ENCODE results near the gene RIN3. TPM values are rescaled to one million over a fixed set of nuclear protein-coding genes. Genes with fewer than 3 reads are reported as not detected.

The RIN3 gene
- total RNA-seq, 2 experiments from 2014 or later: 76.1 to 122 TPM

DNA sequence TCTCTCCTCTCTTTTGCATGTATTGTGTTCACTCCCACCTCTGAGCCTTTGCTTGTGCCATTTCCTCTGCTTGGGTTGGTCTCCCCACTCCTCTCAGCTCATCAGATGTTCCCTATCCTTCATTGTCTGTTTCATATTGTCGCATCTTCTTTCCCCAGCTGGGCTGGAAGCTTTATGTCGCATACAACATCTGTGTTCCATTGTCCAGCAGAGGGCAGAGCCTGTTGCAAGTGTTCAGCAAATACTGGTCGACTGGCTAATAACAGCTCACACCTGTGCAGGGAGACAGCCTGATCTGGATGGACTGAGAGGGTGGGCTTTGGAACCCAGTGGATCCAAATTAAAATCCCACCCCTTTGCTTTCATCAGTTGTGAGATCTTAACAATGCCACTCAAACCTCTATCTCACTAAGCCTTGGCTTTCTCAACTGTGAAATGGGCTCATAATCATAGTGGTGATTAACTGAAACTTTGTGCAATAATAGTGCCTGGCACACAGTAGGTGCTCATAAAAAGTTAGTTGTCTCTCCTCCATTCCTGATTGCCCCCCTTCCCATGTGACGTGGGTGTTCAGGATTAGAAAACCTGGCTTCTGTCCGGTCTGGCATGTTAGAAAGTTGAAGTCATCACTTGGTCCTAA lies 75.8 kb downstream of the RIN3 start:
- ATAC-seq (no peak), DNase-seq (no peak)
- Mint-ChIP-seq H3K27ac (peak overlapping the region; percentile 18), H3K4me1 (peaks cover 72% of the 10 kb centered on the region), H3K4me3 (no peak overlapping the region), H3K27me3 (peaks cover 2% of the 10 kb centered on the region), H3K9me3 (ENCODE audit: low read depth) (peaks cover 6% of the 10 kb centered on the region), H3K36me3 (peaks cover 59% of the 10 kb centered on the region)
- CTCF ChIA-PET: interaction anchor here (0.6 to 4.2 kb wide), 7 partner anchors 13 to 92 kb away, joined by 3 to 17 read pairs (median 4); no protein-coding TSS in a partner anchor

DNA sequence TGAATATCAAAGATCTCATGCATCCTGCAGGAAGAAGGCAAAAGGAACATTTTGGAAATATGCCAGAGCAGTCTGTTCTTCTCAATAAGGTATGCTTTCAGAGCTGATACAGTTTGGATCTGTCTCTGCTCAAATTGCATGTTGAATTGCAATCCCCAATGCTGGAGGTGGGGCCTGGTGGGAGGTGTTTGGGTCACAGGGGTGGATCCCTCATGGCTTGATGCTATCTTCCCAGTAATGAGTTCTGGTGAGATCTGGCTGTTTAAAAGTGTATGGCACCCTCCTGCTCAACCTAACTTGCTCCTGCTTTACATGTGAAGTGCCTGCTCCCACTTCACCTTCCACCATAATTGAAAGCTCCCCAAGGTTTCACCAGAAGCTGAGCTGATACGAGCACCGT lies 76.6 kb downstream of the RIN3 start:
- H3K27ac Mint-ChIP-seq: no peak overlapping the region
- no peak for ATAC-seq
- peaks cover 6% of the 10 kb centered on the region for H3K9me3 Mint-ChIP-seq (ENCODE audit: low read depth)
- peaks cover 62% of the 10 kb centered on the region for H3K36me3 Mint-ChIP-seq
- DNase-seq: no peak
- H3K4me1 Mint-ChIP-seq: peaks cover 64% of the 10 kb centered on the region
- peaks cover 2% of the 10 kb centered on the region for H3K27me3 Mint-ChIP-seq
- CTCF ChIA-PET: interaction anchor here (1.0 to 4.2 kb wide), 5 partner anchors 13 to 91 kb away, joined by 3 to 17 read pairs (median 4); no protein-coding TSS in a partner anchor
- H3K4me3 Mint-ChIP-seq: no peak overlapping the region

DNA sequence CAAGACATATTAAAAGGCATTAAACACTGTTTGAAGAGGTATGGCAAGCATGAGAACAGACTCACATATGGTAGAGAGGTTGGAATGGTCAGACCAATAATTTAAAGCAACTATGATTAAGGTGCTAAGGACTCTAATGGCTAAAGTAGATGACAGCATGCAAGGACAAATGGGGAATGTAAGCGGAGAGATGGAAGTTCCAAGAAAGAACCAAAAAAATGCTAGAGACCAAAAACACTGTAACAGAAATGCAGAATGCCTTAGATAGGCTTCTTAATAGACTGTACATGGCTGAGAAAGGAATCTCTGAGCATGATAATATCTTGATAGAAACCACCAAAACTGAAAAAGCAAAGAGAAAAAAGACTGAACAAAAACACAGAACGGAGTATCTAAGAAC lies 77.4 kb downstream of the RIN3 start:
- Mint-ChIP-seq H3K9me3 (ENCODE audit: low read depth) (peaks cover 6% of the 10 kb centered on the region), H3K27ac (no peak overlapping the region), H3K4me3 (no peak overlapping the region), H3K36me3 (peaks cover 62% of the 10 kb centered on the region), H3K4me1 (peaks cover 56% of the 10 kb centered on the region), H3K27me3 (peaks cover 2% of the 10 kb centered on the region)
- CTCF ChIA-PET: no interaction called here
- DNase-seq: no peak
- ATAC-seq: no peak

DNA sequence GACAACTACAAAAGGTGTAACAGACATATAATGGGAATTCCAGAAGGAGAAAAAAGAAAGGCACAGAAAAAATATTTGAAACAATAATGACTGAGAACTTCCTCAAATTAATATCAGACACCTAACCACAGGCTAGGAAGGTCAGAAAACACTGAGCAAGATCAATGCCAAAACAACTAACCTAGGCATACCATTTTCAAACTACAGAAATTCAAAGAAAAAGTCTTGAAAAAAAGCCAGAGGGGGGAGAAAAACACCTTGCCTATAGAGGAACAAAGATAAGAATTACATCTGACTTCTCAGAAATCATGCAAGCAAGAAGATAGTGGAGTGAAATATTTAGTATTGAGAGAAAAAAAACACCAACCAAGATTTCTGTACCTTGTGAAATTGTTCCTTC lies 77.8 kb downstream of the RIN3 start:
- no peak for ATAC-seq
- Mint-ChIP-seq H3K9me3 (ENCODE audit: low read depth) (peaks cover 6% of the 10 kb centered on the region), H3K27me3 (peaks cover 2% of the 10 kb centered on the region), H3K27ac (no peak overlapping the region), H3K4me1 (peaks cover 52% of the 10 kb centered on the region), H3K36me3 (peaks cover 63% of the 10 kb centered on the region), H3K4me3 (no peak overlapping the region)
- no peak for DNase-seq
- CTCF ChIA-PET: no interaction called here

DNA sequence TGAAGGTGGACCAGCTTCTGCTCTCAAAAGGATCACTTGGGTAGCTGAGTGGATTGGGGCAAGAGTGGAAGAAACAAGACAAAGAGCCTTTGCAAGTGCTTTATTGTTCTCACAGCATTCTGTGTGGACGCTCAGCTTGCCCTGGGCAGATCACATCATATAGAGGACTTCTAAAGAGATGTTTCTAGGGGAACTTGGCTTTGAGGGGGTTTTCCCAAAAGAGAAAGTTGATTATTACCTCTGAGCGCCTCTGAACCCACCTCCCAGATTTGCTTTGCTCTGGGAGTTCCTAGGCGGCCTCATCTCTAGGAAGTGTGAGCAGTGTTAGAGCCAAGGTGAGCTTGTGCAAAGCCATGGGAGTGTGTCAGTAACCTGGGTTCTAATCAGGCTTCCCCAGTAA lies 81.7 kb downstream of the RIN3 start:
- Mint-ChIP-seq H3K4me3 (no peak overlapping the region), H3K36me3 (peaks cover 53% of the 10 kb centered on the region), H3K27ac (no peak overlapping the region), H3K4me1 (peaks cover 29% of the 10 kb centered on the region), H3K27me3 (no peaks in the 10 kb centered on the region), H3K9me3 (ENCODE audit: low read depth) (peaks cover 6% of the 10 kb centered on the region)
- DNase-seq: no peak
- no peak for ATAC-seq
- CTCF ChIA-PET: interaction anchor here (1.3 to 1.7 kb wide), 2 partner anchors 18 to 85 kb away, joined by 4 to 5 read pairs; no protein-coding TSS in a partner anchor

DNA sequence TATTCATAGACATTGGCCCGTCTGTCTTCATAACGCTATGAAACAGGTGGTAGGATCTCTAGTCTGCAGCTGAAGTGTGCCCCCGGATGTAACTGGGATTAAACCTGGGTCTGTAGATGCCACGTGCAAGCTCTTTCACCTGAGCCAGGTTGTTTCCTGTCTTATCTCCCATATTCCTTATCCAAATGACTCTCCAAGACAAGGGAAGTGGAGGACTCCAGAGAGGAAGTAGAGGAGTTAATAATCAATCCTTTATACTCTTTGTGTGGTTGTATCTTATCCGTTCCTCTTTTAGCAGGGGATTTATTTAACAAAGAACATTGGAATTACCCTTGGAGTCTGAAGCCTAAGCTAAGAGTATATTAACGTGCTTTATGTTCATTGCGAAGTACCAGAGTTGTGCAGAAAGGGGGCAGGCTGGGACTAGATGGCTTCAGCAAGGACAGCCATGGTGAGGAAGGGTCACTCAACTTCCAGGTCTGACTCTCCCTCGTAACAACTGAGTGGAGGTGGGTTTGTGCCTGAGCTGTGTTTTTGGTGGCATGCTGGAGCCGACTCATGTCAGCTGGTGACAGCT lies 82.8 kb downstream of the RIN3 start:
- H3K4me3 Mint-ChIP-seq: no peak overlapping the region
- no peak overlapping the region for H3K27ac Mint-ChIP-seq
- H3K36me3 Mint-ChIP-seq: peaks cover 42% of the 10 kb centered on the region
- H3K4me1 Mint-ChIP-seq: peaks cover 21% of the 10 kb centered on the region
- DNase-seq (no peak), ATAC-seq (no peak)
- CTCF ChIA-PET: interaction anchor here (1.7 to 2.5 kb wide), 2 partner anchors 10 to 17 kb away, joined by 5 to 9 read pairs; no protein-coding TSS in a partner anchor
- H3K9me3 Mint-ChIP-seq (ENCODE audit: low read depth): peaks cover 2% of the 10 kb centered on the region
- H3K27me3 Mint-ChIP-seq: no peaks in the 10 kb centered on the region

DNA sequence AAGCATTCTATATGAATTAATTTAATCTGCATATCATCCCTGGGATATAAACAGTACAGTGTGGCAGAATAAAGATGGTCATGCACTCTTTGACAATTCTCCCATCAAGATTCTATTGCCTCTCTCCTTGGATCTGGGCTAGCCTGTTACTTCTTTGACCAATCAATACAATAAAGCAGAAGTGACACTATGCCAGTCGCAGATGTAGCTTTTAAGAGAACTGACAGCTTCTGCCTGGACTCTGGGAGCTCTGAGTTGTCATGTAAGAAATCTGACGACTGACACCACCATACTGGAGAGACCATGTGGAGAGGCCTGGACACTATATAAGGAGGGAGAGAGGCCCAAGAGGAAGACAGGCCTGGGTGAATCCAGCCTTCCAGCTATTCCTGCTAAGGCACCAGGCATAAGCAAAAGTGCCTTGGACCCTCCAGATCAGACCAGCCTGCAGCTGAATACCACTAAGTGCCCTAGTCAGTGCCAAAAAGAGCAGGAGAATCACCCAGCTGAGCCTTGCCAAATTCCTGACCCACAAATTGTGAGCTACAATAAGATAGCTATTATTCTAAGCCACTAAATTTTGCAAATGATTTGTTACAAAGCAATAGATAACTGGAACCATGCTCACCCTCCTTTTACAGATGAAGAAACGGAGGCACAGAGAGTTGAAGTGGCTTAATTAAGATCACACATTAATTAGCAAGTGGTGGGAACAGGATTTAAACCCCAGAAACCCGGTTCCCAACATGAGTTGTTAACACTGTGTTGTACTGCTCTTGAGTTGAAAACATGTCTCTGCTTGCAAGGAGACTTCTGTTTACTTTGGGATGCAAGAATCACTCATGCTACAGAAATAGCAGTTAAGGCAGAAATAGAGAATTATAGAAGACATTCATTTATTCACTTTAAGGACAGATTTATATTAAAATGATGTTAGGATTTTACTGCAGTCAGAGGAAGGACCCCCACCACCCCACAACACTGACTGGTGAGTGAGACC lies 84.6 kb downstream of the RIN3 start:
- no peaks in the 10 kb centered on the region for H3K9me3 Mint-ChIP-seq (ENCODE audit: low read depth)
- H3K27me3 Mint-ChIP-seq: no peaks in the 10 kb centered on the region
- CTCF ChIA-PET: interaction anchor here (1.0 to 2.5 kb wide), 2 partner anchors 12 to 82 kb away, joined by 3 to 9 read pairs; no protein-coding TSS in a partner anchor
- H3K27ac Mint-ChIP-seq: no peak overlapping the region
- peaks cover 34% of the 10 kb centered on the region for H3K36me3 Mint-ChIP-seq
- ATAC-seq (no peak), DNase-seq (no peak)
- H3K4me3 Mint-ChIP-seq: no peak overlapping the region
- peaks cover 16% of the 10 kb centered on the region for H3K4me1 Mint-ChIP-seq

DNA sequence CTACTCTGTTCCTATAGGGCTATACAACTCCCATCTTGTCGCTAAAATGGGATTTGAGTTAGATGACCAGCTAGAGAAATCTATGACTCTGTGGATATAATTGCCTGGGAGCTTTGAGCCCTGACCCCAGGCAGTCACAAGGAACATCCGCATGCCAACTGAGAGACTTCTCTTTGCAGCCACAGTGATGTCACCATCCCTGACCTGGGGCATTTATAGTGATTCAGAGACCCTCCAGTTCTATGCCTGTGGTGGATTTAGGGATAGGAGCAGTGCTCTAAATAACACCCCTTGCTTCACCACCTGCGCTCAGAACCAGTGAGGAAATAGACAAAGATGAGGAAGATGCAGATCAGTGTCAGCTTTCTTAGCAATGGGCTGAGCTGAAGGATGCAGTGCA lies 86.2 kb downstream of the RIN3 start:
- CTCF ChIA-PET: interaction anchor here (1.3 kb wide), 1 partner anchor 14 kb away, joined by 3 read pairs; no protein-coding TSS in a partner anchor
- Mint-ChIP-seq H3K27ac (no peak overlapping the region), H3K9me3 (ENCODE audit: low read depth) (no peaks in the 10 kb centered on the region), H3K27me3 (no peaks in the 10 kb centered on the region), H3K36me3 (peaks cover 22% of the 10 kb centered on the region), H3K4me1 (peaks cover 19% of the 10 kb centered on the region), H3K4me3 (no peak overlapping the region)
- ATAC-seq (no peak), DNase-seq (no peak)

DNA sequence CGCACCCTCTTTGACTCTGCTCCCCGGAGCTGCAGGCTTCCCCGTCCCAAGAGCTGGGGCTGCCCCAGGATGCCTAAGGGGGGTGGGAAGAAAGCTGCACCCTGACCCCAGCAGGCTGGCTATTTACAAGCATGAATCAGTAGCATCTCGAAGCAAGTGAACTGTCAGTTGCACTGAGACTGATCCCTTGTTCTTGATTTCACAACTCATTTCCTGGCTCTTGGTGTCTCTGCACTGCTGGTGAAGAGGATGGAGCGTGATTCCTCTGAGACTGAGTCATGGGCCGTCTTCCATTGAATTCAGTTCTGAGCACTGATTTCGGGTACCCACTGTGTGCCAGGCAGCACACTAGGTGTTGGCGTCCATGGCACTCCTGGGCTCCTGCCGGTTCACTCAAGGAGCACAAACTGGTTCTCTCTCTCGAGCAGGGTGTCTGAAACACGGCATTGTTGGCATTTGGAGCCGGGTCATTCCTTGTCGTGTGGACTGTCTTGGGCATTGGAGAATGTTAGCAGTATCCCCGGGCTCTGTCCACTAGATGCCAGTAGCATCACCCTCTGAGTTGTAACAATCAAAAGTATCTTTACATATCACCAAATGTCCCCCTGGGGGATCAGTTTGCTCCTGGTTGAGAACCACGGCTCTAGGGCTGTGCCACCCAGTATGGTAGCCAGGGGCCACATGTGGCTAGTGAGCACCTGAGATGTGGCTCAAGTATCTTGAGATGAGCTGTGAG lies 86.9 kb downstream of the RIN3 start:
- Mint-ChIP-seq H3K27ac (no peak overlapping the region), H3K27me3 (no peaks in the 10 kb centered on the region), H3K36me3 (peaks cover 18% of the 10 kb centered on the region), H3K4me3 (no peak overlapping the region), H3K4me1 (peaks cover 19% of the 10 kb centered on the region), H3K9me3 (ENCODE audit: low read depth) (no peaks in the 10 kb centered on the region)
- ATAC-seq: no peak
- CTCF ChIA-PET: interaction anchor here (1.3 to 1.6 kb wide), 2 partner anchors 13 kb away, joined by 3 to 4 read pairs; no protein-coding TSS in a partner anchor
- no peak for DNase-seq

DNA sequence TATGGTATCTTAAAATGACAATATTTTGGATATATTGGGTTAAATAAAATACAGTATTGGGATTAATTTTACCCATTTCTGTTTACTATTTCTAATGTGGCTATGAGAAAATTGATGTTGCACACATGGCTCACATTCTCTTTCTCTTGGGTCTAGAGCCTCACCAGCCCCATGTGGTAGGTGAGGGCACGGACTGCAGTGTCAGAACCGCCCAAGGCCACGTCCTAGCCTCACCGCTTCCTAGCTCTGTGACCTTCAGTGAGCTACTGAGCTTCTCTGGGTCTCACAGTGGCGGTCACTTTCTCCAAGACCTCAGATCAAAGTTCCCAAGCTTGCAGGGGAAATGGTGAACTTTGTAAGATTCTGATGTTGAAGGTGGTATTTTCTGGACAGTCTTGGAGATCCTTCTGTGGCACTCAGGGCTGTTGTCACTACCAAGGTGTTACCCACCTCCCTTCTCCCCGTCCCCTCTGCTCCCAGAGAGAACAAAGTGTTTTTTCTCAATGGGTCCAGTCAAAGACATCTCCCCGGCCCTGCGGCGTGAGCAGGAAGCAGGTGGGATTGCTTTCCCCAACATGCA lies 87.6 kb downstream of the RIN3 start:
- no peak for ATAC-seq
- Mint-ChIP-seq H3K9me3 (ENCODE audit: low read depth) (no peaks in the 10 kb centered on the region), H3K36me3 (peaks cover 17% of the 10 kb centered on the region), H3K4me1 (peaks cover 19% of the 10 kb centered on the region), H3K4me3 (no peak overlapping the region), H3K27me3 (no peaks in the 10 kb centered on the region), H3K27ac (no peak overlapping the region)
- CTCF ChIA-PET: interaction anchor here (1.6 kb wide), 1 partner anchor 13 kb away, joined by 4 read pairs; no protein-coding TSS in a partner anchor
- no peak for DNase-seq

DNA sequence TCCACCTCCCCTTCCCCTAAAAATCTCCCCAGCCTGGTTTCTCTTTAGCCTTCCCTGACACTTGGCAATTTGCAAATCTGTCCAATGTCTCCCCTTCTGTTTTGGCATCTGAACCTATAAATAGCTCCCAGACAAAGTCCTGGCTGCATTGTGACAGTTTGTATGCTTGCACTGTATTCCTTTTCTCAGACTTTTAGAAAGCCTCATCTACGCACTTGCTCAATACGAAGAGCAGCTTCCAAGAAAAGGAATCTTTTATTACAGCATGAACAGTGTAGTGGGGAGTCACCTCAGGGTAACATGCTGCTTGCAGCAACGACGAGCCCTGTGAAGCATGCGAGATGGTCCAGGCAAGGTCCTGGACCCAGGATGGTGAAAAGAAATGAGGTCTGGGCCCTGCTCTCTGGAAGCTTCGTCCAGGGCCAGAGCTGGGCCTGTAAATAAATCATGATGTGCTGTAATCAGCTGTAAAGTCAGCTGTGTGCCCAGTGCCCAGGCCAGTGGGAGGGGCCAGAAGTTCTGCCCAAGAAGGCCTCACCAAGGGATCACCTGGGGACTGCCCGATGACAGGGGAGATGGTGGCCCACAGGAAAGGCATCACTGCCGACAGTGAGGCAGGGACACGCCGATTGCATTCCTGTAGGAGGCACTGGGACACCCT lies 88.3 kb downstream of the RIN3 start:
- H3K4me1 Mint-ChIP-seq: peaks cover 19% of the 10 kb centered on the region
- H3K27me3 Mint-ChIP-seq: no peaks in the 10 kb centered on the region
- H3K9me3 Mint-ChIP-seq (ENCODE audit: low read depth): no peaks in the 10 kb centered on the region
- ATAC-seq: no peak
- DNase-seq: no peak
- no peak overlapping the region for H3K27ac Mint-ChIP-seq
- peaks cover 18% of the 10 kb centered on the region for H3K36me3 Mint-ChIP-seq
- CTCF ChIA-PET: interaction anchor here (1.6 kb wide), 1 partner anchor 14 kb away, joined by 4 read pairs; no protein-coding TSS in a partner anchor
- H3K4me3 Mint-ChIP-seq: no peak overlapping the region
